ENCODE data around the gene PSMB5. TPM values are rescaled to one million over a fixed set of nuclear protein-coding genes. Genes with fewer than 3 reads are reported as not detected.

Gene PSMB5
- total and polyA plus RNA-seq, 2 of the 13 experiments (the other 11 are each of a cell fraction or from before 2014, with no cell fraction given): 705 to 871 TPM

DNA sequence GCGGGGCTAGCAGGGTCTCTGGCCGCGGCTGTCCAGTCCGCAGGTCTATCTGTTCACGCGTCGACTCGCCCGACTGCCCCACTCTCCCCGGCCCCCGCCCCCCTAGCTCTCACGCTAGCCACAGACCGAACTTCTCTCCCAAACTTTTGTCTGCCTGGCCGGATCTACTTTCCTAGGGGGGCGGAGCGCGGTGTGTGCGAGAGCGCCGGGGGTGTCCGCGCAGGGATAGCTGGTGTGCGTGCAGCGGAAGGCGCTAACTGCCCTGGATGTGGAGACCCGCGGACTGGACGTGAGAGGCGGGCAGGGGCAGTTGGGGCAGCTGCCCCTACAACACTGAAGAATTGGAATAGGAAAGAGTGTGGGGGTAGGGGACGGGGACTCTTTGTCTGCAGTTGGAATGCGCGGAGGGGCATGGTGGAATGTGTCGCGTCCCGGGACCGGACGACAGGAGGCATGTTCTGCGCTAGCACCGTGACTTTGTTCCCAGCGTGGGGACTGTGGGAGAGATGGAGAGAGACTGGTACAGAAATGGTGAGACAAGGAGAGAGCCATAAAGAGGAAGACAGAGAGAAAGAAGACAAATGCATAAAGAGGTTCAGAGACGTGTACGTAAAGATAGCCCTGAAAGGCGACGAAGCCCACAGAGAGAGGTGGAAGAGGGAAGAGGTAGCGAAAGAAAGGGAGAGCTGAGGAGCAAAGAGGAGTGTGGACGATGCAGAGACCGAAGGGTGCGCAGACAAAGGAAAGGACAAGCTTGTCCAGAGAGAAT, 52.0 kb downstream of the PSMB5 start, which contains the start of gene AJUBA (continued):
- TF ChIP-seq IKZF5 (CRISPR knock-in tag; IDR thresholded peaks at IDR 0.05) (peak; percentile 93), GABPB1 (CRISPR knock-in tag; IDR thresholded peaks at IDR 0.05) (peak; percentile 91), MAFK (conservative IDR thresholded peaks at IDR 0.05 in 1 of 2, IDR thresholded peaks at IDR 0.05 in 1 of 2; ENCODE audit: low read length in 2 of 2) (0 out of 4 replicates have a peak, but pooled peaks of 1 of the 2 experiments have one; percentile 20), RXRB (CRISPR knock-in tag; IDR thresholded peaks at IDR 0.05; ENCODE audit: borderline replicate concordance) (peak; percentile 87), EEA1 (CRISPR knock-in tag; IDR thresholded peaks at IDR 0.05; ENCODE audit: borderline replicate concordance) (peak; percentile 84), SRSF1 (optimal IDR thresholded peaks at IDR 0.05; ENCODE audit: low read depth, low read length) (peak; percentile 98), MTF1 (CRISPR knock-in tag; IDR thresholded peaks at IDR 0.05) (no peak), SYNCRIP (IDR thresholded peaks at IDR 0.05; ENCODE audit: insufficient read depth, low read depth, low read length) (no peak), CCDC6 (CRISPR knock-in tag; IDR thresholded peaks at IDR 0.05) (no peak), ZBTB25 (CRISPR knock-in tag; IDR thresholded peaks at IDR 0.05) (peak; percentile 91; the same call in 1 of the 2 replicates), HNF4G (IDR thresholded peaks at IDR 0.05; ENCODE audit: borderline replicate concordance, low read depth, low read length) (no peak; the same call in 1 of the 2 replicates), HNF4G (CRISPR knock-in tag; IDR thresholded peaks at IDR 0.05; ENCODE audit: borderline replicate concordance, low read depth) (peak; percentile 93), HNRNPK (IDR thresholded peaks at IDR 0.05; ENCODE audit: low read depth, low read length, poor library complexity, severe bottlenecking) (no peak), ZFY (CRISPR knock-in tag; IDR thresholded peaks at IDR 0.05) (no peak), SMARCE1 (IDR thresholded peaks at IDR 0.05; ENCODE audit: borderline replicate concordance) (no peak), RFXANK (CRISPR knock-in tag; IDR thresholded peaks at IDR 0.05) (no peak), ZSCAN31 (CRISPR knock-in tag; IDR thresholded peaks at IDR 0.05; ENCODE audit: low read depth) (peak; percentile 97), ZSCAN20 (CRISPR knock-in tag; IDR thresholded peaks at IDR 0.05; ENCODE audit: borderline replicate concordance) (no peak), KAT7 (CRISPR knock-in tag; IDR thresholded peaks at IDR 0.05; ENCODE audit: borderline replicate concordance) (peak; percentile 97; the same call in 1 of the 2 replicates), ZNF468 (CRISPR knock-in tag; IDR thresholded peaks at IDR 0.05) (no peak), ZNF235 (CRISPR knock-in tag; IDR thresholded peaks at IDR 0.05; ENCODE audit: borderline replicate concordance) (no peak), ZFP82 (CRISPR knock-in tag; IDR thresholded peaks at IDR 0.05; ENCODE audit: borderline replicate concordance) (no peak), TP53 (CRISPR knock-in tag; conservative IDR thresholded peaks at IDR 0.05) (no peak), JUN (CRISPR knock-in tag; IDR thresholded peaks at IDR 0.05) (peak; percentile 92), SALL1 (CRISPR knock-in tag; IDR thresholded peaks at IDR 0.05) (no peak)
- TF ChIP-seq, protein P1, sequence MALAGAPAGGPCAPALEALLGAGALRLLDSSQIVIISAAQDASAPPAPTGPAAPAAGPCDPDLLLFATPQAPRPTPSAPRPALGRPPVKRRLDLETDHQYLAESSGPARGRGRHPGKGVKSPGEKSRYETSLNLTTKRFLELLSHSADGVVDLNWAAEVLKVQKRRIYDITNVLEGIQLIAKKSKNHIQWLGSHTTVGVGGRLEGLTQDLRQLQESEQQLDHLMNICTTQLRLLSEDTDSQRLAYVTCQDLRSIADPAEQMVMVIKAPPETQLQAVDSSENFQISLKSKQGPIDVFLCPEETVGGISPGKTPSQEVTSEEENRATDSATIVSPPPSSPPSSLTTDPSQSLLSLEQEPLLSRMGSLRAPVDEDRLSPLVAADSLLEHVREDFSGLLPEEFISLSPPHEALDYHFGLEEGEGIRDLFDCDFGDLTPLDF (CRISPR knock-in tag; IDR thresholded peaks at IDR 0.05): no peak
- TF ChIP-seq, protein P2, sequence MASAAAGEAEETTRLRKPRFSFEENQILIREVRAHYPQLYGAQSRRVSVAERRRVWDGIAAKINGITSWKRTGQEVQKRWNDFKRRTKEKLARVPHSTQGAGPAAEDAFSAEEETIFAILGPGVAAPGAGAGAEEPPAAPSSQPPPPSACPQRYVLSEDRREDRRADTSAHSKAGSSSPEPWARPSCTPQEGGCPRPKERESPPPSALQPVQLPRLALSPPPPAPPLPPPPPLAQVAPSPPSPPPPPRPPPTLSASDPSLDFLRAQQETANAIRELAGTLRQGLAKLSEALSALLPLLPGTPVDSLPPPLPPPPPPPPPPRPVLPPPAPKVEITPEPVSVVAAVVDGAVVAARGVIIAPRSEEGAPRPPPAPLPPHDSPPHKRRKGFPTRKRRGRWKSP (CRISPR knock-in tag; IDR thresholded peaks at IDR 0.05): no peak
